ENCODE results near the gene NDUFB10. TPM values are rescaled to one million over a fixed set of nuclear protein-coding genes. Genes with fewer than 3 reads are reported as not detected.

NDUFB10 gene
- polyA plus RNA-seq, 10 donors = 111 to 148 (median 127) TPM

DNA sequence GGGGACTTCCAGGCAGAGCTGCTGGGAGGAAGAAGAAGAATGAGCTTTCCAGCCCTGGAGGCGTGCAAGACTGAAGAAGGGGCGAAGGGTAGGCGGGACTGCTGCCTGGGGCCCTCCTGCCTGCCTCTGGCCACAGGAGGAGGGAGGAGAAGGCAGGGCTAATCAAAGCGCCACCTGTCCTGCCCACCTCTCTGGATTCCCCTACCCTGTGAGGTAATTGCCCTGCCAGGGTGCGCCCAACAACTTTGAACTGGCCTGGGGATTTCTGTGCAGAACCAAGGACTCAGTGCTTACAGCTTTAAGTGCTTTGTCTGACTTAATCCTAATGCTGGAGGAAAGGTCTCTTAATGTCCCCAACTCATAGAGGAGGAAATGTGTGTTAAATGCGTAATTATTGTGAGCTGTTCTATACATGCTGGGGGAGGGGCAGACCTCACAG is 22.1 kb downstream of the NDUFB10 start, which contains the start of gene NOXO1:
Gene NOXO1 (minus strand): TSS at position 72 of the 439 bp plus-strand sequence. CDS start 290 bp downstream, outside the sequence.
- DNase-seq = no peak

DNA sequence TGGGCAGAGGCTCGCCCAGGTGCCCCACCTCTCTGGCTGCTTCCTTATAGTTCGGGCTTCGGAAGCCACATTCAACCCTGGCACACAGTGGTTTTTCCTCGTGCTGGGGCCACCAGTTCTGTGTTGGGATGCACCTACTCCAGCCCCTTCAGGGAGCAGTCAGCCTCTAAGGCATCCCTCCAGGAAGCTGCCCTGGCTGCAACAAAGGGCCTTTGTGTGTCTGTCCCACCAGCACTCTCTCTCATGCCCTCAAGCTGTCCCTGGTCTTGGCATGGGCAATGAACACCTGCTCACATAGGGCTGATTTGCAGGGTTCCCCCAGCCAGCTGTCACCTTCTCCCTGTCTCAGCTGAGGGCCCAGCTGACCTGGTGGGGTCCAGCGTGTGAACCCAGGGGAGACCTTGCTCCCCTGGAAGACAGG is 22.7 kb downstream of the NDUFB10 start:
- DNase-seq = no peak

DNA sequence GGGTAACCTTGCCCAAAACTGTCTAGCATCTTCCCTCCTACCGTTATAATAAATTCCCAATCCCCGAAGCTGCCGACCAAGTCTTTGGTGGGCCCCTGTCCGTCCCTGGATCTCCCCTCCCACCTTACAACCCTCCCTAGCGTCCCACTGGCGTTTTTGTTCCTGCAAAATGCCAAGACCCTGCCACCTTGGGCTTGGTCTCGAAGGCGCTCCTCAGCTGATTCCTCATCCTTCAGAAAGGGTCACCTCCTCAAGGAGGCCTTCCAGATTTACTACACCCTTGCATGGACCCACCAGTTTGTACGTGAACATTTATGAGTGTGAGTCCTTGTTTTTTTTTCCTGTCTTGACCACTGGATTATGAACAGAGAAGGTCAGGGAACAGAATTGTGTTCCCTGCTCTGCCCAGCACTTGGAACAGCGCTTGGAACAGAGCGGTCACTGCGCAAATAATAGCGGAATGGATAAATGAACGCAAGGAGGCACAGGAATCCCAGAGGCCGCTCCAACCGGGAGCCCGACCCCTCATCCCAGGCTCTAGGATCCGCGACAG is 23.7 kb downstream of the NDUFB10 start:
- DNase-seq = no peak

DNA sequence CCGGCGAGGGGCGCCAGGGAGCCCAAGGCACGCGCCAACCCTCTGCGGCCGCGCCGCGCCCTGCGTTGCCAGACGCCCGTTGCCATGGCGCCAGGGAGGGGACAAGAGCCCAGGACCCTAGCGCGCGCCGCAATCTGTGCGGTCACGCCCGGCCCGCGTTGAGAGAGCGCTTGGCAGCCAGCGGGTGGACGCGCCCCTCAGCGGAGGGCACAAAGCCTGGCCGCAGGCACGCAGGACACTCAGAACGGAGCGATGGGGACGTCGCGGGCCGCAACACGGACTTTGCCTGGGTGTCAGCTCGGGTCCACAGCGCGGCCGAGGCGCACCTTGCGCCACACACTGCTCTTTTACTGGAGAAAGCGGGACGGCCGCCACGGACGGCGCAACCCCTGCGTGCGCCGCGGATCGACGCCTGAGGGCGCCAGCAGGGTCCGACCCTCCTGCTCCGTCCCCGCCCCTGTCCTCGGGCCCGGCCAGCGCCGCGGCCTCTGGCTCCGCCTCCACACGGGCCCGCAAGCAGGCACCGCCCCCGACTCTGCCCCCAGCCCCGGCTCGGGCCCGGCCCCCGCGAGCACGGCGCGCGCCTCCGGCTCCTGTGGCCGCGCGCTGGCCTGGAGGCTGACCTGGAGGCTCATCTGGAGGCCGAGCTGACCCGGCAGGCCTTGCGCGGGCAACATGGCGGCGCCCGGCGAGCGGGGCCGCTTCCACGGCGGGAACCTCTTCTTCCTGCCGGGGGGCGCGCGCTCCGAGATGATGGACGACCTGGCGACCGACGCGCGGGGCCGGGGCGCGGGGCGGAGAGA is 24.4 kb downstream of the NDUFB10 start, which contains the start of gene GFER:
Gene GFER (plus strand): TSS at position 650 of the 803 bp plus-strand sequence. CDS start 26 bp downstream, at position 676.
- DNase-seq = peak; percentile 89 to 96 (median 95)

DNA sequence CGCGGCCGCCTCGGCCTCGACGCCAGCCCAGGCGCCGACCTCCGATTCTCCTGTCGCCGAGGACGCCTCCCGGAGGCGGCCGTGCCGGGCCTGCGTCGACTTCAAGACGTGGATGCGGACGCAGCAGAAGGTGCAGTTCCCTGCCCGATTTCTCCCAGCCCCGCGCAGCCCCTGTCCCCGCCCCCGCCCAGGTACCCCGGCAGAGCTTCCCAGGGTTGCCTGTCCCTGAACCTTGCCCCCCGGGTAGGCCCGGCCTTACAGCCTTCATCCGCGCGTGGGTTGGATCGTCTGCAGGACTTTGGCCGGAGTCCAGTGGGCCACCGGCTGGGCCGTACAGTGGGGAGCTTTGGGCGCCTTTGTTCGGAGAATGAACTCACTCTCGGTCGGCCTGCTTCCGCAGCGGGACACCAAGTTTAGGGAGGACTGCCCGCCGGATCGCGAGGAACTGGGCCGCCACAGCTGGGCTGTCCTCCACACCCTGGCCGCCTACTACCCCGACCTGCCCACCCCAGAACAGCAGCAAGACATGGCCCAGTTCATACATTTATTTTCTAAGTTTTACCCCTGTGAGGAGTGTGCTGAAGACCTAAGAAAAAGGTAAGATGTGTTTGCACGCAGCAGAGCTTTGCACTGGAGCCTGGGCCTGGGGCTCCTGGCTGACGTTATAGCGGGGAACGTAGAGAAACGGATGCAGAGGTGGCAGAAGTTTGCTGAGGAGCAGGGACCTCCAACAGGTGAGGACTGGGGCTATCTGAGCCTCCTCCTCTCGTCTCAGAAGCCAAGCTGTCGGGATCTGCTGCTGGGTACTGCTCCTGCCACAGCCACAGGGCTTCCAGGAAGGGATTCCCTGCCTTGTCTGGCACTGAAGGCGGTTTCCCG is 25.2 kb downstream of the NDUFB10 start:
- peak in 1 of 3 donors; percentile 53 for DNase-seq

DNA sequence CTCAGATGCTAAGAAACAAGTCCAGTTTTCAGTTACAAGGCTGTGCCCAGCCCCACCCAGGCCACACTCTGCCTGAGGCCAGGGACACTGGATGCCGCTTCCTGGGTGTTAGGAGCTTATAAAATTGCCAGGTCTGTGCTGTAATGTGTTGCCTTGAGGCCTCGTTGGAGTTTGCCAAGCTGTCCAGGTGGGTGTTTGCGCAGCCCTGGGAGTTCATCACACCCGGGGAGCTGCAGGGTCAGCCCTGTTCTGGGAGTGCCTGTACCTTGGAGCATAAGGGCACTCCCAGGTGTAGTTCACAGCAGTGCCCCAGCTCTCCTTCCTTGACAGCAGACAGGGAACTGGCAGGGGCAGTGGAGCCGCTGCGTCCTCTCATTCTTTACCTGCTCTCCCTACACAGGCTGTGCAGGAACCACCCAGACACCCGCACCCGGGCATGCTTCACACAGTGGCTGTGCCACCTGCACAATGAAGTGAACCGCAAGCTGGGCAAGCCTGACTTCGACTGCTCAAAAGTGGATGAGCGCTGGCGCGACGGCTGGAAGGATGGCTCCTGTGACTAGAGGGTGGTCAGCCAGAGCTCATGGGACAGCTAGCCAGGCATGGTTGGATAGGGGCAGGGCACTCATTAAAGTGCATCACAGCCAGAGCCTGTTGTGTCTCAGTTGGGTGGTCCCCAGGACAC is 26.3 kb downstream of the NDUFB10 start:
- DNase-seq = no peak

DNA sequence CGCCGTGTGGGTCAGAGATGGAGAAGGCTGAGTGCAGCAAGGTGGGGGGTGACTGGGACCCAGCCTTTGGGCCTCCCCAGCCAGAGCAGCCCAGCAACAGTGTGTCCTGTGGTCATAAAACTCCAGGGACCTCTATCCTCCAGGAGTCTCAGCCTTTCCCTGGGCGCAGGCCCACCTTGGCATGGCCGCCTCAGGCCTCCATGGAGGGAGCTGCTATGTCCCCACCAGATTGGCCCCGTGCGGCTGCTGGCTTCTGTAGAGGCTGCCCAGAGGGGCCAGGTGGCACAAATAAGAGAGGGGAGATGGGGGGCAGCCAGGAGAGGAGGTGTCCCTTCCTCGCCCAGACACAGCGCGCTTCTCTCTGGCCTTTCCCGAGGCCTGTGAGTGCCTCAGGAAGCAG is 27.9 kb downstream of the NDUFB10 start:
- DNase-seq = no peak

DNA sequence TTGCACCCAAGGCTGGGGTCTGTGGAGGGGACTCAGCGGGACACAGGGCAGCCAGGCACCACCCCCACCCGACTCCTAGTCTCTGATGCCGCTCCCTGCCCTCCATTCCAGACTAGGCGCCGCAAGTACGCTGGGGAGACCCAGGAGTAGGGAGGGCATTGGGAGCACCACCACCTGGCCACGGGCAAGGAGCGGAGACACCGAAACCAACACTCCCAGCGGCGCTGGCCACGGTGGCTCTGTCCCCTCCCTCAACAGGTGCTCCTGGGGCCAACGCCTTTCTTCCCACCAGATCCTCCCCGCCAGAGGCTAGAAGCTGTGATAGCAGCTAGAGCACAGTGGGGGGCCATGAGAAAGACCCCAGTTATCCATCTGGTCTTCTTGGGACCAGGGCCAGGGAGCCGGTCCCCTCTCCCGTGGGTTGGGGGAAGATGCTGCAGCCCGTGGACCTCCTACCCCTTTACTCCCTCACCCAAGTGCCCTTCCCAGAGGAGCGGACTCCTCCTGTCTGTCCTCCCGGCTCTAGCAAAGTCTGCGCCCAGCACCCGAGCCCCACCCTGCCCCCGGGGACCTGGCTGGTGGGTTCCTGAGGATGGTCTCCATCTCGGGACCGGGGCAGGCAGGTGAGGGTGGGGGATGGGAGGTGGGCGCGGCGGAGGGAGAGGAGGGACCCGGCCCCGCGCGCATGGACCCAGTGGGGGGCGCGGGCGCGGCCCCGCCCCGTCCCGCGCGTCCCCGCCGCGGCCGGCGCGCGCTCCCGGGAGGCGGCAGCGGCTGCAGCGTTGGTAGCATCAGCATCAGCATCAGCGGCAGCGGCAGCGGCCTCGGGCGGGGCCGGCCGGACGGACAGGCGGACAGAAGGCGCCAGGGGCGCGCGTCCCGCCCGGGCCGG is 30.1 kb downstream of the NDUFB10 start, which contains the start of gene SYNGR3:
Gene SYNGR3 (plus strand): TSS at position 762 of the 892 bp plus-strand sequence. CDS start 133 bp downstream, outside the sequence.
- no peak for DNase-seq

DNA sequence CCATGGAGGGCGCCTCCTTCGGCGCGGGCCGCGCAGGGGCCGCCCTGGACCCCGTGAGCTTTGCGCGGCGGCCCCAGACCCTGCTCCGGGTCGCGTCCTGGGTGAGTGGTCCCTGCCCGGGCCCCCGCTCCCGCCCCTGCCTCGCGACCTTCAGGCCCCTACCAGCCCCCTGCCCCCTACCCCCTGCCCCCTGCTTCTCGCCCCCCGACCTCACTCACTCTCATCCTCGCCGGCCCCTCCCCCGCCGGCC is 30.7 kb downstream of the NDUFB10 start:
- DNase-seq = no peak

DNA sequence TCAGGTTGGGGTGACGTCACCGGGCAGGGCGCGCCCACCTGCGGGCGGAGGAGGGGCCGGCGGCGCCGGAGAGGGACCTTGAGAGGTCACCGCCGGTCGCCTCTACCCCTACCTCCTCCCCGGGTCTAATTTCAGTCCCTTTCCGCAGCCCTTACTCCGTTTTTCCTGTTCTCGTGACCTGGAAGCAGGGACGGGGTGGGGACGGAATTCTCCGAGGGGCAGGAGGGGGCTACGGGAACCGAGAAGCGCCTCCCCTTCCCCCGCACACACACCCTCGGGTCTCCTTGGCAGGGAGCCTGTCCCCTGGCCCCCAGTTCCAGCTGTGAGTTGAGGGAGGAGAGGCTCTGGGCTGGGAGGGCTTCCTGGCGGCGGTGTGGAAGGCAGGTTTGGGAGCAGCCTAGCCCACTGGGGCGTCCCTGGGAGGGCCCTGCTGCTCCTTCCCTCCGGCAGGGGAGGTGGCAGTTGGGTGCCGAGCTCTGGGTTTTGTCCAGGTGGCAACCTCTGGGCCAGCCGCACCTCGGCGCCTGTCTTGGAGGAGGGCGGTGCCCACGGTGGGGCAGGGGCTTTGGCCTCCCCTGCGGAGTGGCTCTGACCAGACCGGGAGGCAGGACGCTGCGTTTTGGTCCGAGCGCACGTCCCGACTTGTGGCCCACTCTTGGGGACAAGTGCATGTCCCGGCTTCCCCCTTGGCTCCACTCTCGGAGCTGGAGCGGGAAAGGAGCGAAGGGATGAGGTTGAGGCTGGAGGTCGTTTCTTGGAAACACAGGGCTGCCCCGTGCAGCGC is 31.2 kb downstream of the NDUFB10 start:
- no peak for DNase-seq

DNA sequence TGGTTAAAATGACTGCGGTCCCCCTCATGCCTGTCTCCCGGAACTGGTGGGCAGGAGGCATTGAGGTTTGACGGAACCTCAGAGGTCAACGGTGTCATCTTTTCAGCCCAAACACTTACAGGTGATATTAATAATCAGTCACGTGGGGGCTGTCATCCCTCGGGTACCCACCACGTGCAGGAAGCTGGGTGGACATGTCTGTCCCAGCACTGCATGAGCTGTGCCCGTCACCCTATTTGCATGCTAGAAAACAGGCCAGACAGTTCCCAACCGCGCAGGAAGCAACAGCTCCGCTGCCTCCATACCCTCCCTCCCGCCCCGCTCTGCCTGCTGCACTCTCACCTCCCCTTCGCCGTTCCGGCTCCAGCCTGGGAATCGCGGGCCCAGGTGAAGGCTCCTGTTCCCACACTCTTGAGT is 31.8 kb downstream of the NDUFB10 start:
- DNase-seq = no peak

DNA sequence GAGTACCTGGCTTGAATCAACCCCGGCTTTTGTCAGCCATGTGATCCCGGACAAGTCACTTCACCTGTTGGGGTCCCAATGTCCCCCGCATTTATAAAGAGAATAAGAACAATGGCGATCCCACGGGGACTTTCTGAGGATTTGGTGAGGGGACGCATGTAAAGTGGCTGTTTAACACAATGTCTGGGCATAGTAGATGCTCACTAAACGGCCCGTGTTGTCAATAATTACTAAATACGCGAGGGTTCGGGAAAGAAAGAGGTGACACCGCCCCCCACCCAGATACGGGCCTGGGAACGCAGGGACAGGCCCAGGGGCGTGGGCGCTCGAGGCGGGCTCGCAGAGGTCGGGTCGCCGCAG is 32.2 kb downstream of the NDUFB10 start:
- DNase-seq = no peak

DNA sequence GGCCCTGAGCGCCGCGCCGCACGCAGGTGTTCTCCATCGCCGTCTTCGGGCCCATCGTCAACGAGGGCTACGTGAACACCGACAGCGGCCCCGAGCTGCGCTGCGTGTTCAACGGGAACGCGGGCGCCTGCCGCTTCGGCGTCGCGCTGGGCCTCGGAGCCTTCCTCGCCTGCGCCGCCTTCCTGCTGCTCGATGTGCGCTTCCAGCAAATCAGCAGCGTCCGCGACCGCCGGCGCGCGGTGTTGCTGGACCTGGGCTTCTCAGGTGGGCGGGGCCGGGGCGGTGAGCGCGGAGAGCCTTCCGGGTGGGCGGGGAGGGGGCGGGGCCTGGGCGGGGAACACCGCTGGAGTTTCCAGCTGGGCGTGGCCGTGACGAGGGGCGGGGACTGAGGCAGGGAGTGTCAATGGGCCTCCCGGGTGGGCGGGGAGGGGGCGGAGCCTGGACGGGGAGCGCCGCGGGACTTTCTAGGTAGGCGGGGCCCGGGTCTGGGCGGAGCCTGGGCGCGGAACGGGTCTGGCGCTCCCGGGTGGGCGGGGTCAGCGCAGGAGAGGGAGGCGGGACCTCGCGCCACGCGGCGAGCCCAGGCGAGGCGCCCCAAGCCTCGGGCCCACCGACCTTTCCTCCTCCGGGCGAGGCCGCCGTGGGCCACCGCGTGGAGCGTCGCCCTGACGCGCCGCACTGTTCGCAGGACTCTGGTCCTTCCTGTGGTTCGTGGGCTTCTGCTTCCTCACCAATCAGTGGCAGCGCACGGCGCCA is 32.8 kb downstream of the NDUFB10 start:
- peak; percentile 86 to 88 (median 88) for DNase-seq

DNA sequence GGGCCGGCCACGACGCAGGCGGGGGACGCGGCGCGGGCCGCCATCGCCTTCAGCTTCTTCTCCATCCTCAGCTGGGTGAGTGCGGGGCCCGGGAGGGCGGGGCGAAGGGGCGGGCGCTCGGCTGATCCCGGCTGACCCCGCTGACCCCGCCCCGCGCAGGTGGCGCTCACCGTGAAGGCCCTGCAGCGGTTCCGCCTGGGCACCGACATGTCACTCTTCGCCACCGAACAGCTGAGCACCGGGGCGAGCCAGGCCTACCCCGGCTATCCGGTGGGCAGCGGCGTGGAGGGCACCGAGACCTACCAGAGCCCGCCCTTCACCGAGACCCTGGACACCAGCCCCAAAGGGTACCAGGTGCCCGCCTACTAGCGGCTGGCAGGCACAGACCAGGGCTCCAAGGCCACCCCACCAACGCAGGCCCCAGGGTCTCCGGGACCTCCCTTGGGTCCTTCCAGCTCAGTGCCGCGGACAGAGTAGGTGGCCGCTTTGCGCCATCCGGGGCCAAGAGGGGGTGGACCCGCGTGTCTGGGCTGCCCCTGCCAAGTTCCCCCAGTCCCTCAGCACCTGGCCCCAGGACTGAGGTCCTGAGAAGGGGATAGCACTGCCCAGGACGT is 33.5 kb downstream of the NDUFB10 start:
- DNase-seq = no peak

DNA sequence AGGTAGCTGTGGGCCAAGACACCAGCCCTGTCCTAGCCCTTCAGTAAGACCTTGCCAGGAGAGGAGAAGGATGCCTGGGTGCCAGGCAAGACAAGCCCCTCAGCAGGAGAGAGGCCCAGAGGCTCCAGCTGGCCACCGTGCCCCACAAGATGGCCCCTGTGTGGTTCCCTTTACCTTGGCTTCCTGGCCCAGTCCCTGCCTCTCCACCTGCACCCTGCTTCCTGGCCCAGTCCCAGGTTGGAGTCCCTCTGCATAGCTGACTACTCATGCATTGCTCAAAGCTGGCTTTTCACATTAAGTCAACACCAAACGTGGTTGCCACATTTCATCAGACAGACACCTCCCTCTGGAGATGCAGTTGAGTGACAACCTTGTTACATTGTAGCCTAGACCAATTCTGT is 34.4 kb downstream of the NDUFB10 start:
- no peak for DNase-seq

DNA sequence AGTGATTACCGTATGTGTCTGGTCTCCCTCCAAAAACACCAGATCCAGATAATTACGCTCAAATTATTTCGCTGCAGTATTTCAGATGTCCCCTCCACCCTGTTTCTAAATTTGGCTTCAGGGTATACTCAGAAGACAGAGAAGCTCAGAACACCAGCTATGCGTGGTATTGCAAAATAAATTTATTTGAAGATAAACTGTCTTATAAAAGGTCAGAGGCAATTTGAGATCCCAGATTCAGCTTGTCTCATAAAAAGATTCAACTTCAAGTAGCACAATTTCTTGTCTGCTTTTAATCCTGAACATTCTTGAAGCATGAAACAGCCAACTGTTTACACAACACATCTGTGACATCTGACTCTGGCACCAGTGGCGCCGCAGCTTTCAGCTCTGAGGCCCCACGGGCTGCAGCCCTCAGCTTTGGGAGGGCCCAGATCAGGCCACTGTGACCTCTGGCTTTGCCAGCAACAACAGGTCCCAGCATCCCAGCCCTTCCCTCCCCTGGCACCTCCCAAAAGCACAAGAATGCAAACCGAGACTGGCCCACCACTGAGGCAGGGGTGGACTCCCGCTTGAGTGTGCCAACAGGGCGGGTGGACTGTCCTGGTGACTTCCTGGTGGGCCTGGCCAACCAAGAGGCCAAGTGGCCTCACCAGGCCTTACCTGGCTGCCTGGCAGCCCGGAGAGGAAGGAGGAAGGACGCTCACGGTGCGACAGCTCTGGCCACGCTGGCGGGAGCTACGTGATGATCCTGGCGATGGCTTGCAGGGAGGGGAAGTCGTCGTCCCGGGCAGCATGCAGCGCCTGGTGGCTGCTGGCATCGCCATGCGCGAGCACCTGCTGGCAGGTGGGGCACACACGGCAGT is 38.4 kb downstream of the NDUFB10 start:
- DNase-seq = no peak

DNA sequence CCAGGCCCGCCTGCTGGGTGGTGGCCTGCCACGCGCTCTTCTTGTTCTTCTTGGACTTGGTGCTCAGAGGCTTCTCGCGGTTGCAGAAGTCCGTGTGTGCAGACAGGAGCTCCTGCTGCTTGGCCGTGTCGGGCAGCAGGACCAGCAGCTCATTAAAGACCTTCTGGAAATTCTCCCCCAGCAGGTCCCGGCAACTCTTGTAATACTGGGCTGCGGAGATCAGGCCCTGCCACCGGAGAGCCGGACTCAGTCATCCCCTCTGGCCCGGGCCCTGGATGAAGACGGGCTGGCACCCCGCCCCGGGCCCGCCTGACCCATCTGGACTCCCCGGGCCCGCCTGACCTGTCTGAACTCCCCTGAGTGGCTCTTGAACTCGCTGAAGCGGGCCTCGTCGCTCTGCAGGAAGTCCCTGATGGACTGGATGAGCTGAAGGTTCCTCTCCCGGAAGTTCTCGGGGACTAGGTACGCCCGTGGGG is 39.1 kb downstream of the NDUFB10 start:
- no peak for DNase-seq

Data from muscle of back (tissue), 11 donors.